NCI-H446 treated with DMSO at 0.1 percent for 48 hours (cell line): Measurements from ENCODE around the gene ICOS.
"Not testable (repeated sequence)": the region's sequence is repeated elsewhere in the genome, so short reads cannot be mapped to it uniquely, and the experiment has no call there.

Experiments used
- DNase-seq: peaks from one replicate; lab custom pipeline; 2025; lab: John Stamatoyannopoulos, UW

ICOS gene

DNA sequence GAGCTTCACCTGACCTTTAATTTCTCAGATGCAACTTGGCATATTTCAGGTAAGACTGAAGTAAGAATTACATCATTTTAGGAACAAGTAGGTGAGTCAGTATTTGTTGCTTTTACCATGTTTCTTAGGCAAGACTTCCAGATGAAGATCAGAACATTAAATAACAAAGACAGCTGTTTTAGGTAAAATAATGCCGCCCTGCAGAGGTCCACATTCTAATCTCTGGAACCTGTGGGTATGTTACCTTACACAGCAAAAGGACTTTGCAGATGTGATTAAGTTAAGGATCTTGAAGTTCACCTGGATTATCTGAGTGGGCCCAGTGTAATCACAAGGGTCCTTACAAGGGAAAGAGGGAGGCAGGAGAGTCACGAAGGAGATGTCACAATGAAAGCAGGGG is 39.3 kb downstream of the ICOS start:
- DNase-seq = no peak

DNA sequence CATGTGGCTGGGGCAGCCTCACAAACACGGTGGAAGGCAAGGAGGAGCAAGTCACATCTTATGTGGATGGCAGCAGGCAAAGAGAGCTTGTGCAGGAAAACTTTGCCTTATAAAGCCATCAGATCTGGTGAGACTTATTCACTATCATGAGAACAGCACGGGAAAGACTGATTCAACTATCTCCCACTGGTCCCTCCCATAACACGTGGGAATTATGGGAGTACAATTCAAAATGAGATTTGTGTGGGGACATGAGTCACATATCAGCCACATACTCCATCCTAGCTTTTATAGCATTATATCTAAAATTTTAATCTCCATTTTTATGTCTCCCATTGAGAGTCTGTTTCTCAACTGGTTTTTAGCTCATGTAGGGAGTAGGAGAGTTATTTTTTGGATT is 45.7 kb downstream of the ICOS start:
- no peak for DNase-seq

DNA sequence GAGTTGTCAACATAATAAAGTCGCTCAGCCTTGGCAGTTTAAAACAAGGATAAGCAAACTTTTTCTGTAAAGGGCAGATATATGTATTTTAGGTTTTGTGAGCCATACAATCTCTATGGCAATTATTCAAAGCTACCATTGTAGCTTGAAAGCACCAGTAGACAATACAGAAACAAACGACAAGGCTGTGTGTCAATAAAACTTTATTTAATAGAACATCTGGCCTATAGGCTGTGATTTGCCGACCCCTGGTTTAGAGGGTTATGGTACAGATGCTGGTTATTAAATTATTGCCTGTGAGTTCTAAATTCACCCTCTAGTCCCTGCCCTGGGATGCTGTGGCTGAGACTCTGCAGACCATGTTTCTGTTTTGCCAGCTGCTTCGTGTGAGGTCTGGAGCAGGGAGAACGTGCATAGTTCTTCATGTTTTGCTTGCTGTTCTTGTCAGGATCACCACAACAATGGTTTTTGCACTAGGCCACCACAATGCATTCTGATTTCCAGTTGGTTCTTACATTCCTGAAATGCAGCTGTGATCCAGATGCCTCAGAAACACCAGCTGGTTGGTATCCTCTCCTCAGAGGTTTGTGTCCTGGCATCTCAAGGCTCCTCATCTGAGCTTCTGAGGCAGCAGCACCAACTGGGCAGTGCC is 46.6 kb downstream of the ICOS start:
- DNase-seq = no peak

DNA sequence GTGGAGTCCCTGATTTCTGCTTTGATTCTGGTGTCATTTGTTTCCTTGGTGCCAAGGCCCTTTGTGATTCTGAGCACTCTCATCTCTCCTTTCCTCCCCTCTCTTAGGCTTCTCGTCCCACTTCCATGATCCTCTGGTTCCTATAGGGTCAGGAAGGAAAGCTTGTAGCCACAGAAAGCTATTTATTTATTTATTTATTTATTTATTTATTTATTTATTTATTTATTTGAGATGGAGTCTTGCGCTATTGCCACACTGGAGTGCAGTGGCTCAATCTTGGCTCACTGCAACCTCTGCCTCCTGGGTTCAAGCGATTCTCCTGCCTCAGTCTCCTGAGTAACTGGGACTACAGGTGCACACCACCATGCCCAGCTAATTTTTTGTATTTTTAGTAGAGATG is 49.4 kb downstream of the ICOS start:
- not testable (repeated sequence) for DNase-seq

DNA sequence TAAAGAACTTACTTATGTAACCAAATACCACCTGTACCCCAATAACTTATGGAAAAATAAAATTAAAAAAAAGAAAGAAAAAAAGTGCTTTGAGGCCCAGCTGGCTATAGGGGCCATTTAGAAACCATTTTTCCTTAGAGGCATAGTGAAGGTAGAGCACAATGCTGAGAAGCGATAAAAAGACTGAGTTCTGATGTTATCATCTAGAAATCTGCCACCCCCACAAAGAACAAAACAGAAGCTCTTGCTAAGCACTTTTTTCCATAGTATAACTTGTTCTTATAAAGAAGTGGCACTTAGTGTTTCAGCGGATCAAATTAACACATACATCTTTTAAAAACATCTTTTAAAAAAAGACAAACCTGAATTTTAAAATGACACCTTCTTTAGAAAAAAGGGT is 51.4 kb downstream of the ICOS start:
- no peak for DNase-seq

DNA sequence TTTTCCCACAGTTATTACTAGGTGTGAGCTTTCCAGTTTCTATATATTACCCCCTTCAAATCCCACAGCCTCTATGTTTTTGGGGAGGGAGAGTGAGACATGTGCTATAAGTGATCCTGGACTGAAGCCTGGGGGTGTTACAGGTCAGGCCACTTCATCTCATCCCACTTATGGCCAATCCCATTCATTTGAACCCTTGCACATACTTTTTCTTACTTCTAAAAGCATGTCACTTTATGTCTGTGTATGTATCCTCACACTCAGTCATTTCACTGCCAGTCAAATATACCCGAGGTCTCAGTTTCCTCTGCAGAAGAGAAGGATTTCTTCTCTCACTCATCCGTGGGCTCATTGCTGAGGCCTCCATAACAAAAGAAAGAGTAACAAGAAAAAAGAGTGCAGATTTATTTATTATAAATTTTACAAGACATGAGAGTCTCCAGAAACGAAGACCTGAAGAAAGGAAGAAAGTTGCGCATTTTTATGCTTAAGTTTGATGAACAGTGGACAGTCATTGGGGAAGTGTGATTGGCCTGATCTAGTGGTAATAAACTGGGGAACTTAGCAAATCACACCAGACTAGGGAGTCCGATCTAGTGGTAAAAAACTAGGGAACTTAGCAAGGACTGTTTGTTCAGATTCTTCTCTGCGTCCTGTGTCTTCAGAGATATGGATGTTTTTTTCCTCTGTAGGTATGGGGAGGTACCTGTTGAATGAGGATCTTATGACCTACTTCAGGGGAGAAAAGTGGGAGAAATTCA is 52.1 kb downstream of the ICOS start:
- DNase-seq = no peak

DNA sequence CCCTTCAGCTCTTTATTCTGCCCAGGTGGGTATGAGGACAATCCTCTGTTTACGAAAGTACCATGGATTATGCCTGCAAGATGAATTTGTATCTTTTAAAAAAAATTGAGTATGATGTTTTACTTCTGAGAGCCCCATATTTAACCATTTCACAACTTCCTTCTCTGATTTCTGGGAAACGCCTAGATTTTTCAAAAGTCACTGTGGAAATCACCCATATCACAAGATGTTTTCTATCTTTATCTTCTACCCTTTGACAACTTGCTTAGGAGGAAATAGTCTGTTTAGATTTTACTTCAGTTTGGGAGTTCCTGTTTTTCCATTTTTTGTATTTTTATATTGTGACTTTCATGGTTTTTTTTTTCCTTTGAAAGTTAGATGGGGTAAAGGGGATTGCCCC is 53.0 kb downstream of the ICOS start:
- no peak for DNase-seq

DNA sequence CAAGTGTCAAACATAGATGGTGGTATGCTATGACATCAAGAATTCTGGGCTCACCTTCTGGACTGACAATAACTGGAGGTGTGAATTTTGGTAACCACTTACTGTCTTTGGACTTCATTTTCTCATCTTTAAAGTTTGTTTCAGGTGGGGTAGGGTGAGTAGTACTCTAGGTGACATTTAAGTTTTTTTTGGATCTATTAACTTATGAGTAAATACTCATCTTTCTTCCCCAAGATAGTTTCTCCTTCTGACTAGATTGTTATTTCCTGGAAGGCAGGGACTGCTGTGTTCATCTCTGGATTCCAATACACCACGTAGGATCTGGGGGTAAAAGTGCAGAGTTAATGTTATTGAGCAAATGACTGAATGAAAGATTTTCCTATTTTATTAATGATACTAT is 55.9 kb downstream of the ICOS start:
- no peak for DNase-seq

DNA sequence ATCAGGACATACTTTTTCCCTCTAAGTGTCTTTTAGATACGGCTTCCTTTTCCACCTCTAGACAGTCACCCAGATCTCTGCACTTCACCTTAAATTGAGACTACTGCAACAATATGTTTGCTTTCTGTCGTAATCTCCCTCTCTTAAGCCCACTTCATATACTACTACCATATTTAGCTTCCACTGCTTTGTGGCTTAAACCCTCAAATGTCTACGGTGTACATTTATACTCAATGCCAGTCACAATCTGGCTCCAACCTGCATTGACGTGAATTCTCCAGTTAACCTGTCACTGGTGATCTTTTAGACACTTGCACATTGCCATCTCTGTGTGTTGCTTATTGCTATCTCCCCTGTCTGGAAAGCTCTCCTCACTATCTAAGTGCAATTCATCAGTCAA is 56.4 kb downstream of the ICOS start:
- DNase-seq = no peak

DNA sequence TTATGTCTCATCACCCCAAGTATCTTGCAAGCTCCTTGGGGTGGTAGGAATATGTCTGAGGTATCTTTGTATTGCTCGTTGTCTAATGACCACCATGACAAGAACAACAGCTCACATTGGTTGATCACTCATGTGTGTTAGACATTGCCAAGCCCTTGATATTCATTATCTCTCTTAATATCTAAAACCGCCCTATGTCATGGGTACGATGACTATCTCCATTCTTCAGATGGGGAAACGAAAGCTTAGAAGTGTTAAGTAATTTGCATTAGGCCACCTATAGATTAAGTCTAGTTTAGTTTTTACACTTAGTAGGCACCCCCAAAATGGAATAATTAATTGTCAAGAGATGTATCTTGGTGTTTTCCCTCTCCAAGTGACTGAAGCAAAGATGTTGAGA is 57.0 kb downstream of the ICOS start:
- no peak for DNase-seq

DNA sequence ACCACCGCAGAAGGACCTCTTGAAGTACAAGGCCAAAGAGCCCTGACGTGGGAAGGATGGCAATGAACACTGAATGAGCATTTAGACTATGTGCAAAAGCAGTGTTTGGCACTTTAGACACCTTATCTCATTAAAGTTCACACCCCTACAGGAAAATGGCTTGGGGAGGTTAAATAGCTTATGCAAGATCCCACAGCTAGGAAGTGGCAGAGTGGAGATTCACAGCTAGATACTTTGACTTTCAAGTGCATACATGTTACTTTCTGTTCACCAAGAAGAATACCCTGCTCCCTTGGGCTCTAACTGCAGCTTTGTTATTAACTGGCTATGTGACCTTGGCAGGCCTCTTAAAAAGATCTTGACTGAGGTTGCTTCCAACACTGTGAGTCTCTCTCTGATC is 58.2 kb downstream of the ICOS start:
- DNase-seq = no peak

DNA sequence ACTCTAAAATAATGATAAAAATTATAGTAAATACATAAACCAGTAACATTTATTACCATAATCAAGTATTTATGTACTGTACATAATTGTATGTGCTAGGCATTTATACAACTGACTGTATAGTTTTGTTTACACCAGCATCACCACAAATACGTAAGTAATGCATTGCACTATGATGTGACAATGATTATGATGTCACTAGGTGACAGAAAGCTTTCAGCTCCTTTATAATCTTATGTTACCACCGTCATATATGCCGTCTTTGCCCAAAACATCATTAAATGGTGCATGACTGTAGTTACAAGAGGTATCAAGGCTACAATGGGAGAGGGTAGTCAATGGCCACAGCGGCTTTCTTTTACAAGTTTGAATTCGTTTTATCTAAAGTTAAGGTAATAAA is 60.1 kb downstream of the ICOS start:
- DNase-seq = no peak

DNA sequence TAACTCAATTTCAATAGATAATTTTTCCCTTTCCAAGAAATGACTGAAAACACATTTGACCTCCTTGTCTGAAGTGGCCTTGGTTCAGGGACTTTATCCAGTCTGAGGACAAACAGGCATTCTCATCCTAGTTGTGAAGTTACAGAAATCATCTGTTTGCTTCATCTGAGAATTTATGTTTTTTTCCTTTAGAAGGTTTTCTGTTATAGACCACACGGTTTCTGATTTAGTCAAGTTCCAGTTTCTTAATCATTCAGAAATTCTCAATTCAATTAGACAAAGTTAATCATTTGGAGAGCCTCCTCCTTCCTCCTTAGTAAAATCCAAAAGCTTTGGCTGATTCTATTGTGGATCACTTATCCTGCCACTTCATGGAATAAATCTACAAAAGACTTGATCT is 60.9 kb downstream of the ICOS start:
- no peak for DNase-seq

DNA sequence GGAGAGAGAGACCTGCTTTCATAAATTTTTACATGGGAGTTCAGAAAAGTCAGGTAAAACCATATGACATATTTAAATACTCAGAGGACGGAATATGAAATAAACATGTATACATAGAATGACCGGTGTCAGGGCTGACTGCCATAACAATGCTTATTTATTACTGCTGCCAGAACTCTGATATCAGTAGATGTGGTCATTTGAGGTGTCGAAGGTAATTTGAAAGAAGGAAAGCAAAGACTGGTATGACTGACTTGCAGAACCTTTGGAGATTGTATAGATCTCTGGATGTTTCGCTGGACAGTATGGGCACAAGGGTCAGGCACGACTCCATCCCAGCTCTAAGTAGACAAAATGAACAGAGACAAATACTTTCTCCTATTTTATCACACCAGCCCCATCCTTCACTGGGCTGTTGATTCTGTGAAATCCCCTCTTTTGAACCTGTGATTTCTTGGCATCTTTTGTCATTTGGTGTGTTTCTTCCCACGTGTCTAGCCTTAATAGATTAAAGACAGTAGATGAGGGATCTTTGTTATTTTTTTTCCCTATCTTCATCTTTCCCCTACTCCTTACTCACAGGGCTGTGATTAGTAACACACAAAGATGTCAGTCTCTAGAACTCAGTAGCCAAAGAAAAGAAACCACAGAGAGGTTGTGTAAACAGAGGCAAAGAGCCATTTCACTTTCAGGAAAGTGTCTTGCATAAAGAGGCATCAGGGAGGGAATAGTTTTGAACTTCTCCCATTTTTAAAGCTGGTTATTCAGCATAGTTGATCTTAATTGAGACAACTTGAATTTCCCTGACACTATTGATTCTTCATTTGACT is 61.6 kb downstream of the ICOS start:
- no peak for DNase-seq

DNA sequence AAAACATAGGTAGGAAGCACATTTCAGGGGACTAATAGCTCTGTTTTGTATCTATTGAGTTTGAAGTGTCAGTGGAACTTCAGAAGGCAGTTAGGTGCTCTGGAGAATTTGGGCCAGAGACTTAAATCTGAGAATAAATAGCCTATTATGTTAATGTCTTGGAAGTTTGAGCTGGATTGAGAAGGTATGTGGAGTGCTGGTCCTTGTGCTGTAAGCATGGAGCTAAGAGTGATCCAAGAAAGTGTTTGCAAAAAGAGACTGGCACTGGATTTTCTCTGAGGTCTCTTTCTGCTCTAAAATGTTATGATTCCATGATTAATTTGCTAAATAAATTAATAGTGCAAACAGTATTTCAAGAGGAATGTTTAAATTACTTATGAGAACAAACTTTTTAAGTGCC is 63.3 kb downstream of the ICOS start:
- DNase-seq = no peak

DNA sequence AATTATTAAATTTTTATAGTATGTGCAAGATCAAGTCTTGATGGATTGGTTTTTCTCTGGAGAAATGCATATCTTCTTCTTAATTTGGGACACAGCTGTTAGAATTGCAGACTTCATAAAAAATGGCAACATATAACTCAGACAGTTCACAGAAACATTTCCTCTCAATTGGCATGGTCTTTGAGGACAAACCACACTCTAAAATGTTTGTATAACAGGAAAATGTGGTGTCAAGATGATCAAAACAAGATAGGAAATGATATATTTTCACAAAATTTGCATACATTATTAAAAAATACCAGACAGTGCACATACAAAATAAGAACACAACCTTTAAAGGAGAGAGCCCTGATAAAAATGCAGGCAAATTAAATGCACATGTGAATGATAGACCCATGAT is 63.9 kb downstream of the ICOS start:
- DNase-seq = no peak

DNA sequence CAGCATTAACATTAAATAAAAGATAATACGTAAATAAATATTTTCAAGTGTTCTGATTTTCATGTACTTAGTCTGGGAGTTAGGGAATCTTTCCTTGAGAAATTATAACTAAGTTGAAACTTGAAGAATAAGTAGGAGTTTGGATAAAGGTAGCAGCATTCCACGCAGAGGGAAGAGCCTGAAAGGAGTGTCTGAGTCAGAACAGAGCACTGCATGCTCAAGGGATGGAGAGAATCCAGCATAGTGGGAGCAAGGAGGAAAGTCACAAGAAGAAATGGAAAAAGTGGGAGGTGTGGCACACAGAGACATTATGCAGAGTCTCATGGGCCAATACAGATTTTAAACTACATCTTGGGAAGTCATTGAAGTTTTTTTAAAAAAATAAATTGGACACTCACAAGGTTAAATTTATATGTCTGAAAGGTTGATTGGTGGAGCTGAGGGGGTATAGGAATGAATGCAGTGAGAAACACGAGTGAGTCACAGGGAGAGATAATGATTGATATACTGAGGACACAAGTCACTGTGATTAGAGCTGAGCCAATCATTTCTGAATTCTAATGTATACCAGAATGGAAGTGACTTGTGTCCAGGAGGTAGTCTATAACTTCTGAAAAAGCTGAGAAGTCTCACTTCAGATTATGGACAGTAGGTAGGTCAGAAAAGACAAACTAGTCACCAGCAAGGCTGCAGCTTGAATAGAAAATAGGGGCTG is 66.9 kb downstream of the ICOS start:
- no peak for DNase-seq

DNA sequence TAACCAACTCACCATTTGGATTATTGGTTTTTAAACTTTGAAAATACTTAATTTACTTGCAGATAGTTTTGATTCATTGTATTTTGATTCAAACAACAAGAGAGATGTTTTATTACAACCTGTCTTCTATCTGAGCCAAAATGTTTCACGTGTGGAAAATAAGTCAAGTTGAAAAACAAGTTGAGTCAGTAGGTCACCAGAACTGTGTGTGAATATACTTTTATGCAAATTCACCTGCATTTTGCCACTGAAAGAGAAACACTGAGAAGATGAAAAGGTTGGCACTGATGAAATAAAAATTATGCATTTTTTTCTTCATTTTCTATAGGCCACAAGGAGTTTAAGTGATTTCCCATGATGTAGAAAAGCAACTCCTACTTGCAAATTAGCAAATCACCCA is 68.3 kb downstream of the ICOS start:
- DNase-seq = no peak

DNA sequence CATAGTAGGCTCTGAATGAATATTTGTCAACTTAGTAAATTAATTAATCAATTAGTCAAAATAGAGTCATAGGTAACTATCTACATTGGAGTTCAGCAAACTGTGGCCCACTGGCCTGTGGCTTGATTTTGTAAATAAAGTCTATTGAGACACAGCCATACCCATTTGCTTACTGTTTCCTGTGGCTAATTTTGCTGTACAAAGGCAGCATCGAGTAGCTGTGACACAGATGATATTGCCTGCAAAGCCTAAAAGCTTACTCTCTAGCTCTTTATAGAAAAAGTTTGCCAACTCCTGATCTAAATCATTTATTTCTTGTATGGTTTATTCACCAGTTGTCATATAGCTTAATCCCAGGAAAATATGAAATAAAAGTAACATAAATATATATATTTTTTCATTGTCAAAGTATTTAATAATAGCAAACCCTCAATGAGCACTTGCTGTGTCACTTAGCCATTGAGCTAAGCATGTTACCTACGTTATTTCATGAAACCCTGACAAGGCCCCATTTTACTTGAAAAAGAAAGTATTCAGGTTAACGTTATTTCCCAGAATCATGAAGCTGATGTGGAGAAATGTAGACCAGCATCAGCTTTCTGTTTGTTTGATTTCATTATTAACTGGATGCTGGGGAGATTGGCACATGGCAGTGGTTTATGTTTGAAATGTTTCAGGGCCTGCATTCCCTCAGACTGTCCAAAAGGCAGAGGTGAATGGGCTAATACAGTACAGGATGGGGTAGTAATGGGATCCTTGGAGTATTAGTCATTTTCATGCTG is 69.6 kb downstream of the ICOS start:
- DNase-seq = no peak

DNA sequence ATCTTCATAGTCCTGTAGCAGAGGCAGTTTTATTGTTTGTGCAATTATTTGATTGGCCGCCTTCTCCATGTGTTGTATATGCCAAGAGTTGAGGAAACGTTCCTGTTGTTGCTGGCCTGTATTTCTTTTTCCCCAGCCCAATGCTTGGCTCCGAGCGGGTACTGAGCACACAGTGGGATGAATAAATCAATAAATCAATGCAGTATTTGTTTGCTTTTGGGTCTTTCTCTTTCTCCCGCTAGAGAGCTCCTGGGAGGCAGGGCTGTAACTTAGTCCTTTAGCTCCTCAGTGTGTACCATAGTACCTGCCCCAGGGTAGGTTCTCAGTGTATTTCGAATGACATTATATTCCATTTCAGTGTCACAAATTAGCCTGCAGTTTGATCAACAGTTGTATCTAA is 71.8 kb downstream of the ICOS start:
- no peak for DNase-seq

DNA sequence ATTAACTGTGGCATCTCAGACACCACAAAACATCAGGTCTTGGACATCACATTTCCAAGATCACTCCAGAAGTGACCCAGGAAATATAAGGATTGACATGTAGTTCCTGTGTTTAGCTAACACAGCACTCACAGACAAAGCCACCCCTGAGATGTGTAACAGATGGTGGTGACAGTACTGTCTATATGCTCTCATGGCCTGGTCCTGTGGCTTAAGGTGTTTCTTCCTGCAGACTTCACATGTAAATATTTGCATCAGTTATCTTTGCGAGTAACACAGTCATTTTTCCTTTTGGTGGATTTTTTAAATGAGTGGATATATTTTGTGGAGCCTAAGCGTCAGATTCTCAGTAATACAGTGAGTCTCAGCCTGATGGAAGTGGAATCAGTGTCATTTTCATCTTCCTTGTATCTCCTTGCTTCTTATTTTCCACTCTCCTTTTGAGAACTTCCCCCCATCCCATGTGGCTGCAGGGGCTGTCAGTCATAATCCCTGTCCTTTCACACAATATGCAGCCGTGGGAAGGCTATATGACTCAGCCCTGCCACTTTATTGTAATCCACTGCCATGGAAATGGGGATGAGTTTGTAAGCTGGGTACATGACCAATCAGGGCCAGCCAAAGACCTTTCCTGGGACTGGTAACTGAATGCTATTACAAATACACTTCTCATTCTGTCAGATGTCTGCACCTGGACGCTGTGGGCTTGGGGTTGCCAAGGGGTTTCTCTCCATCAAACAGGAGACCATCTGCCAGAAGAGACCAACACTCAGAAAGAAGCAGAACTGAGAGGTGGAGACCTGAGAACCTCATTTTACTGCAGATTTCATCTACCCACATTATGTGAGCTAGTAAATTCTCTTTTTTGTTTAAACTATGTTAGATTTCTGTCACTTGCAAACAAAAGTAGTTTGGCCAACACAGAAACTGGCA is 74.3 kb downstream of the ICOS start:
- DNase-seq = no peak
